HG03280 (cell line): ENCODE measurements around the gene ABHD8.

Experiments used
- ATAC-seq: cut with Tn5 transposase; IDR thresholded peaks from one replicate; pipeline ENCODE4 v1.9.1; 2021; ENCODE audit warnings: mild to moderate bottlenecking, moderate library complexity; ENCODE audit not compliant: unreplicated experiment

Gene ABHD8

GRCh38 chr19:17243830-17244617, 59.2 kb downstream of the ABHD8 start:
- ATAC-seq: no peak

GRCh38 chr19:17243211-17243829, 59.9 kb downstream of the ABHD8 start:
- no peak for ATAC-seq

DNA sequence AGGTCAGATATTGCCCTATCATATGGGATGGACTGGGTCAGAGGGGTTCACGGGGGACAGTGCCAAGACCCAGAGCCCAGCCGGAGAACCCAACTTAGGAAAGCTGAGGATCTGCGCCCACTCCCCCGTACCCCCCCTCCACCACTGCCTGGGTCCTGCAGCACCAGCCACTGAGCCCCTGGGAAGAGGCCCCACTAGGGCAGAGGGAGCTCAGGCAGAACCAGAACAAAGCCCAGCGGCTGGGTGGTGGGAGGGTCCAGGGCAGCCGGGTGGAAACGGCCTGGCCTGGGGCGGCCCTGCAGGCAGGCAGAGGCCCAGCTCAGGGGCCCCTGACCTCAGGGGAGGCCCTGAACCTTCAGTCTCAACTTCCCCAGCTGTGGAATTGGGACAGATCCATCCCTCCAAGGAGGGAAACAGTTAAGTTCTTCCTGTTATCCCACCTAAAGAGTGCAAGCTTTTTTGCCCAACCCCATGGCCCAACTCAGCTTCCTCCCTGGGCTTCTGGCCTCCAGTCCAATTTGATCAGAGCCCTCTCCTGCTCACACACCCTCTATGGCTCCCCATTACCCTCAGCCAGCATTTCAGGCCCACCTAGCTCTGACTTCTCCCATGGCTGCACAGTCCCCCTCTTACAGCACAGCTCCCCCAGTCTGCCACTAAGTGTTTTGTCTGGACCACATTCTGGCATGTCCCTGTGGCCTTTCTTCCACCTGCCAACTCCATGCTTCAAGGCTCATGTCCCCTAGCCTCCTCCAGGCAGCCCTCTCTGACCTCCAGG, 60.6 kb downstream of the ABHD8 start:
- ATAC-seq: no peak
